NCI-H2029 treated with DMSO at 0.1 percent for 48 hours (cell line): Measurements from ENCODE around the gene POLR2F.
"Not testable (repeated sequence)": the region's sequence is repeated elsewhere in the genome, so short reads cannot be mapped to it uniquely, and the experiment has no call there.

Experiments
- DNase-seq: peaks from one replicate; lab custom pipeline; 2025; lab: John Stamatoyannopoulos, UW

The POLR2F gene

DNA sequence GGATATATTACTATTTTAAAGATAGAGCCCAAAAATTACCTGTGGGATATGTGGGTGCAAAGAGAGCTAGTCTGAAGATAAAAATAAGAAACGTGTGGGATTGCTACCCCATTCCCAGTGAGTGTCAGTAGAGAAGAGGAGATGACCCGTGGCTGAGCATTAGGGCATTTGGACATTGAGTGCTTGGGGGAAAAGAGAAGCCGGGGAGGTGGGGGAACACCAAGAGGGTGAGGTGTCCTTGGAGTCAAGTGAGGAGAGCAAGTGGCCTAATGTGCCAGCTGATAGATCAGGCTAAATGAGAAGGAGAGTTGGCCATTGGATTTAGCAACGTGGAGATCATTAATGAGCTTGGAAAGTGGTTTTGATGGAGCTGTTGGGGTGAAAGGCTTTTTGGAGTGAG, 1.2 kb downstream of the POLR2F start:
- no peak for DNase-seq

DNA sequence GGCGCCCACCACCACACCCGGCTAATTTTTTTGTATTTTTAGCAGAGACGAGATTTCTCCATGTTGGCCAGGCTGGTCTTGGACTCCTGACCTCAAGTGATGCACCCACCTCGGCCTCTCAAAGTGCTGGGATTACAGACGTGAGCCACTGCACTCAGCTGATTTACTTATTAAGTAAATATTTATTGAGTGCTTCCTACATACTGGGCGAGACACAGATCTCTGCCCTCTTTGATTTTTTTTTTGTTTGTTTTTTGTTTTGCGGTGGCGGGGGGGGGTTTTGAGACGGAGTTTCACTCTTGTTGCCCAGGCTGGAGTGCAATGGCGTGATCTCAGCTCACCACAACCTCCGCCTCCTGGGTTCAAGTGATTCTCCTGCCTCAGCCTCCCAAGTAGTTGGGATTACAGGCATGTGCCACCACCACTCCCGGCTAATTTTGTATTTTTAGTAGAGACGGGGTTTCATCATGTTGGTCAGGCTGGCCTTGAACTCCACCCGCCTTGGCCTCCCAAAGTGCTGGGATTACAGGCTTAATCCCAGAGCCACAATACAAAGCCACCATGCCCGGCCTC, 2.4 kb downstream of the POLR2F start:
- not testable (repeated sequence) for DNase-seq

DNA sequence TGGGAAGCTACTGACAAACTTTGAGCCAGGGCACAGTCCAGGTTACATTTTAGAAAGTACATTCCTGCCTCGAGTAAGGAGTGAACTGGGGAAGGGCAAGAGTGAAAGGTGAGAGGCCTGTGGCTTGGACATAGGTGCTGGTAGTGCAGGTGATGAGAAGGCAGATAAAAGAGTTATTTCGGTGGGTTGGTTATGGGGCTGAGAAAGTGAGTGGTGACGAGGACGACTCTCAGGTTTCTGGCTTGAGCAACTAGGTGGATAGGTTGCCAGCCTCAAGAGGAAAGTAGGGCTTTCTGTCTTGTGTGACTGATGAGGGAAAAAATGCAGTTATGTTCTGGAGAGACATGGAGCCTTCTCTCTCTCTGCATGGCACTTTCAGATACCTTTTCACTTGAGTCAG, 3.7 kb downstream of the POLR2F start:
- no peak for DNase-seq

DNA sequence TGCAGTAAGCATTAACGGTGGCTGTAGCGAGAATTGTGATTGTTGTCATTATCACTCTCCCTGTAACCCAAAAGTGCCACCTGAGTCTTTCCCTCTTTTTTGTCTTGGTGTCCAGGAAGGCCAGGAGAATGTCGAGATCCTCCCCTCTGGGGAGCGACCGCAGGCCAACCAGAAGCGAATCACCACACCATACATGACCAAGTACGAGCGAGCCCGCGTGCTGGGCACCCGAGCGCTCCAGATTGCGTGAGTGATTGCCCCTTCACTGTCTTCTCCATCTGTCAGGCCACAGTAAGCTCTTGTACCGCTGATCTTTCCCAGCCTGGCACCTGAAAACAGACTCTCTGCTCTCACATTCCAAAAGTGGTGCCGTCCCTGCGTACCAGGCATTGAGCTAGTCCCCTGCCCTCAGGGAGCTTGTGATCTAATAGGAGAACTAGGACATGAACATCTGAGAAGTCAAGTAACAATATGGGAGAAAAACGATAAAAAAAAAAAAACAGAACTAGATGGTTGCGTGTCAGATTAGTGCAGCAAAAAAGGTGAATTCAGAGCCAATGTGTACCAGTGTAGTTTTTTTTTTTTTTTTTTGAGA, 5.8 kb downstream of the POLR2F start:
- DNase-seq, result no peak

DNA sequence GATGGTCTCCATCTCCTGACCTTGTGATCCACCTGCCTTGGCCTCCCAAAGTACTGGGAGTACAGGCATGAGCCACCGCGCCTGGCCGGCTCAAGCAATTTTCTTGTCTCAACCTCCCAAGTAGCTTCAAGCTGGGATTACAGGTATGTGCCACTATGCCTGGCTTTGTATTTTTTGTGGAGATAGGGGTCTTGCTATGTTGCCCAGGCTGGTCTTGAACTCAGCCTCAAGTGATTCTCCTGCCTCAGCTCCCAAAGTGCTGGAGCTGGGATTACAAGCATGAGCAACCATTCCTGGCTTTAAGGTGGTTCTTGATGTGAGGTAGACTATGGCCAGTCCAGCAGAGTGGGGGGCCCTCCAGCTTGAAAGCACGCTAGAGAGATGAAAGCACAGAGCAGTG, 7.6 kb downstream of the POLR2F start:
- DNase-seq, result no peak

DNA sequence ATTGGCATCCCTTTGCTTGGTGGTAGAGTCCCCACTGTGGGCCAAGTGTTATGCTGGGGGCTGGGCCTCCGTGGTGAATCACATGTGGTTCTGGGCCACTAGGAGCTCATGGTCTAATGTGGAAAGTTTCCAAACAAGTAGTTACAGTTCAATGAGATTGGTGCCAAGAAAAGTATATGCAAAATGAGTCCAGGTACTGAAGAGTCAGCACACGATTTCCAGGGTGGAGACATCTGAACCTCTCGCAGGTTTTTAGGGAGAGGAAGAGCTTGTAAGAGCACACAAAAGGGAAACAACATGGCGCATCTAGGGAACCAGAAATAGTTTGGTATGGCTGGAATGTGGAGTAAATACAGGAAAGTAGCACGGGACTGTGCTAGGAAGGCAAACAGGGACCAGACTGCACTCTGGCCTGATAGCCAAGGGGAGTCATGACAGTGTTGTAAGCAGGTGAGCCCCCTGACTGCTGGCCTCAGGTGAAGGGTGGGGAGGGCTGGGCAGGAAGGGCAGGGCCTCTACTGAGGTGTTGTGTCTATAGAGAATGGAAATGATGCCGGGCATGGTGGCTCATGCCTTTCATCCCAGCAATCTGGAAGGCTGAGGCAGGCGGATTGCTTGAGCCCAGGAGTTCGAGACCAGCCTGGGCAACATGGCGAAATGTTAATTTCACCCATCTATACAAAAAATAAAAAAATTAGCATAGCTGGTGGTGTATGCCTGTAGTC, 12.6 kb downstream of the POLR2F start:
- DNase-seq, result no peak

DNA sequence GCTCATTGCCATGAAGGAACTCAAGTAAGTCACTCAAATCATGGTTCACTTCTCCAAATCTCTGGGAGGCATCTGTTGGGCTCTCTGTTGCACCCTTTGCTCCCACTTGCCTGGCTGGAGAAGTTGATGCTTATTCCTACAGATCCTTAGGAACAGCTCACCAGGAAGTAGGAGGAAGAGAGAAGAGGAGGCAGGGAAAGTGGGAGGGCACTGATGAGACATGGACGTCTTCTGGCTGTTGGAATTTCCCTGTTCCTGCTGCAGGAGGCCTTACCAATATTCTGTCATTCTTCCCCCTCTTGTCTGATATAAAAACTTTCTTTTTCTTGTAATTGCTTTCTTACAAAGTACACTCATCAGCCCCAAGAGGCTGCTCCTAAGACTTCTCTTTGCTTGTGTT, 13.6 kb downstream of the POLR2F start:
- DNase-seq, result no peak

DNA sequence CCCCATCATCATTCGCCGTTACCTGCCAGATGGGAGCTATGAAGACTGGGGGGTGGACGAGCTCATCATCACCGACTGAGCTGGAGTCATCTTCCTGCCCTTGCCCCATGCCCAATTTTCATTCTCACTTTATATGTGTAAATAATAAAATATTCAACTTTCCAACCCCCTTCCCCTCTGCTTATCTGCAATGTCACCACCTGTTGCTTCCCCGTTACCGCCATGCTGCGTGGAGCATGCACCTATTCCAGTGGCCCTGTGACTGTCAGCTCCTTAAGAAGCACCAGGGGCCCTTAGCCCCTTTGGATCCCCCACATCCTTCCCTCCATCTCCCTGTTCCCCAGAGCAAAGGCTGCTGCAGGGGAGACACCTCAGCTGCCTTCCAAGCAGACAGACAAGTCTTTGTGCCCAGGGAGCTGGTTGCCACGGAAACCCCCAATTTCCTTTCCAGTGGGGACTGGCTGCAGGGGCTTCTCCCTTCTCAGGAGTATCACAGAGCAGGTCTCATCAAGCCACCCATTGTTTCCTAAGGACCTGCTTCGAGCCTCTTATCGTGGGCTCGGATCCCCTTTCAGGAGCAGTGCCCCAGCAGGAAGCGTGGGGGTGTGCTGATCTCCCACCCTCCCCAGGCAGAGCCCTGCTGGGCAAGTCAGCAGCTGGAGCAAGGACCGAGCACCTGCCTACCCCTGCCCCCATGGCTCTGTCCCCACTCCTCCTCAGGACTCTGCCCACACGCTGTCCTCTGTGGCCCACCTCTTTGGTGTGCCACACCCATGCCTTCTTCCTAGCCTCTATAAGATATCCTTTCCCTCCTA, 14.3 kb downstream of the POLR2F start:
- DNase-seq, result no peak

DNA sequence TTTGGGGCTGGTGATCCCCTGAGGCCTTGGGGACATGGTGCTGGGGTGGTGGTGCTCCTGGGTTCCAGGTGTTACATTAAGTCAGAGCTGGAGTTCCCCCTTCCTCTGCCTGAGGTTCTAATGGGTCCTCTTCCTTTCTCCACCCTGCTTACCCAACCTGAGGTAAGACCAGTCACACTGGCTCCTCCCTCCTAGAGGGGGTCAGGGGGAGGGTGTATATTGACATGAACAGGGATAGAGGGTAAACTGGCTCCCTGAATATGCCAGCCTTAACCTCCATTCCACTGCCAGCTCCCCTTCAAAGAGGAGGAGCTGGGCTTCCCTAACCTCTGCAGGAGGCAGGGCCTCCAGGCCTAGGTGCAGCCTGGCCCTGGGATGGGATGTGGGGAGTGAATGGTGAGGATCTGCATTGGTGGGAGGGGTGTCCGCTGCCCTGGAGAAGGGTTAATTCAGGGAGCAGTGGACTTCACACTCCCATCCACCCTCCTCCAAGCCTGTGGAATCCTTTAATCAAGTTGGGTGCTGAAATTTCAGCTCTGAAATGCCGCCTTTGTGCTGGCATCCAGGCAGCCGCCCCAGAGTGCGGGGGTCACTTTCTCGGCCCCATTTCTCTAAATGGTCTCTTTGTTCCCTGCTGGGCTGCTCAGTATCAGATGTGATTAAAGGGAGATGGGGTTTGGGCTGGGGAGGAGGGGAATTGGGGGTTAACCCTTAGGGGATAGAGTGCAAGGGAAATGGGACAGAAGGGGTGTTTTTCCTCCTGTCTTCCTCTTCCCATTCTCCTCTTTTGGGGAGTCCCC, 15.2 kb downstream of the POLR2F start:
- DNase-seq, result no peak

DNA sequence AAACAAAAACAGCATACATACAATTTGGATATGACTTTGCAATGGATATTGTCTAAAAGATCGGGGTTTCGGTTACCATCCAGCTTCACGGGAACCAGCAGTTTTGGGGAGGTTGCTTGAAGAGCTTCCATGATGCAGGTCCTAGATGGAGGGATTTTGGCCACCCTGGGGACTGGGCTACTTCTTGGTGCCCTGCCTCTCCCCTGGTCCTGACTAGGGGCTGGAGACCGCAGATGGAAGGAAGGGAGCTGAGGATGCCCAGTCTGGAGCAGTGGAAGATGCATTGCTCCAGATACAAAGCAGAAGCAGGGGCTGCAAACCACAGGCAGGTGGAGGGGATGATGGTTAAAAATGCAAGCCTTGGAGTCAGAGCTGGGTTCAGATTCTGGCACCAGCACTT, 17.4 kb downstream of the POLR2F start:
- DNase-seq, result no peak

DNA sequence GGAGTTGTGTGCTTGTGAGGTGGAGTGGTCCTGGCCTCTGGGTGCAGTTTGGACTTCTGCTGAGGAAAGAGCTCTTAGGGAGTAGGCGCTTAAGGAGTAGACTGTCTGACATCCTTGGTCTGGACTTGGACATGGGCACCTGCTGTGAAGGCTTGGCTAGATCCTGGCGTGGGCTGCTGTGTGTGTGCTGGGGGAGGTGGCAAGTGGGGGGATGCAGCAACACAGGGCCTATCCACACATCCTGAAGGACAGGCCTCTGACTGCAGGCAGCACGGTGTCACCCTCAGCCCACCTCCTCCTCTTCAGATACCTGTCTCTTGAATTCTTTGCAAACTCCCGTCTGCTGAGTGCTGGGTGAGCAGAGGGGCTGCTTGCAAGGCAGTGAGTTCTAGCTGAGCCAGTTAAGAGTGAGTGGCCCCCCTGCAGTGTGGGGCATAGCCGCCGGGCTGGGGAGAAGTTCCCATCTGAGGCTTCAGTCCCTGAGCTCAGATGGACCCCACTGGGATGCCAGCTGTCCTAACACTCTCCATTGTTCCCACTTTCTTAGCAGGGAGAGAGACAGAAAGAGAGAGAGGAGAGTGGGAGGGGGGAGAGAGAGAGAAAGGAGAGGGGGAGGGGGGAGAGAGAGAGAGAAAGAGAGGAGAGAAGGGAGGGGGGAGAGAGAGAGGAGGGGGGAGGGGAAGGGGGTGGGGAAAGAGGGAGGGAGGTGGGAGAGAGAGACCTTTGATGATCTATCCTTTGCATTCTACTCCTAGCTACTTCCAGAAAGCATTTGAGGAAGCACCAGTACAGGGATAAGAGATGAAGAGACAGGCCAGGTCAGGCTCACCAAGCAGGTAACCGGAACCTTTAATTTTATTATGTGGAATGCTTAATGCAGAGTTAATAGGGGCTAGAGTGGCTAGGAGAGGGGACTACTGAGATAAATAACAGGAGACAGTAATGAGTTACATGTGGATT, 18.3 kb downstream of the POLR2F start:
- no peak for DNase-seq

DNA sequence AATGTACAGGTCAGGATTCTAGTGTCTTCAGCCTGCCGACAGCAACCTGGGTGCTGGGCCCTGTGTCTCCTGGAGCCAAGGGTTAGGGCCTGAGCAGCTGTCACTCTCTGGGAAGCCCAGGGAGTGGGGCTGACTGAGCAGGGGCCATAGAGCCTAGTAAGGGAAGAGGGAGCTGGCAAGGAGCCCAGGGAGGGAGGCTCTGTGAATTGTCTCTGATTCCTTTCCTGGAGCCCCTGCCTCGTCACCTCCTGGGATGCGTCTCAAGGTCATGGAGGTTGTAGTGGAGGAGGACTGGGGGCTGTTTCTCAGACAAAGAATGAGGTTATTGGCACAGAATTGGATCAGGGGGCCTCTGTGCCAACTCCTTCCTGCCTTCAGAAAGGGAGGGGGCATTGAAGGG, 19.0 kb downstream of the POLR2F start:
- no peak for DNase-seq

DNA sequence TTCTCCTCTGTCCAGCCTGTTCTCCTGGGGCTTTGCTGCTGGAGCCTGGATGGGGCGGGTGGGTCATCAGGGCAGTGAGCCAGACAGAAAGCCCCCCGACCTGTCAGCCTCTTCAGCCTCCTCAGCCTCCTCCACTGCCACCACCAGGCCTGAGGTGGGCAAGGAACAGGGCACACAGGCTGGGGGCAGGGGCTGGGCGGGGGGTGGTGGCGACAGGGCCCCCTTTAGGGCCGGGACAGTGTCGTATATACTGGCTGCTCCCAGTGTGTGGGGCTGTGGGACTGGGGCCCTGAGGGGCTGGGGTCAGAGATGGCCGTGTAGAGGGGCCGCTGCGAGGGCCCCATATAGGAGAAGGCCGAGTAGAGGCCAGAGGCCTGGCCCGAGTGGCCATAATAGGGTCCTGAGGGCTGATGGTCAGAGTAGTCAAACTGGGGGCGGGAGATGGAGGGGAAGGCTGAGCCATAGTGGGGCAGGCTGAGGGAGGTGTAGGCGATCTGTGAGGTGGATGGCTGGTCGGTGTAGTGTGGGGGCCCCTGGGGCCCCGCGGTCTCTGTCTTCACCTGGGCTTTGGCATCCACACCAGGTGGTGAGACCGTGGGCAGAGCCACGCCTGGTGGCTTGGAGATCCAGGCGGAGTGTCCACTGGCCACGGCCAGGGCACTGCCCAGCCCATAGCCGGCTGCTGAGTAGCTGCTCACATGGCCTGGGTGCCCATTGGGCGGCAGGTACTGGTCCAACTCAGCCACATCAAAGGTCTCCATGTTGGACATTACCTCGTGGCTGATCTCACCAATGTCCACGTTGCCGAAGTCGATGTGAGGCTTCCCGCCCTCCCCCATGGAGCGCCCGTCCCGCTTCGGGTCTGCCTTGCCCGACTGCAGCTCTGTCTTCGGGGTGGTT, 20.0 kb downstream of the POLR2F start:
- no peak for DNase-seq

DNA sequence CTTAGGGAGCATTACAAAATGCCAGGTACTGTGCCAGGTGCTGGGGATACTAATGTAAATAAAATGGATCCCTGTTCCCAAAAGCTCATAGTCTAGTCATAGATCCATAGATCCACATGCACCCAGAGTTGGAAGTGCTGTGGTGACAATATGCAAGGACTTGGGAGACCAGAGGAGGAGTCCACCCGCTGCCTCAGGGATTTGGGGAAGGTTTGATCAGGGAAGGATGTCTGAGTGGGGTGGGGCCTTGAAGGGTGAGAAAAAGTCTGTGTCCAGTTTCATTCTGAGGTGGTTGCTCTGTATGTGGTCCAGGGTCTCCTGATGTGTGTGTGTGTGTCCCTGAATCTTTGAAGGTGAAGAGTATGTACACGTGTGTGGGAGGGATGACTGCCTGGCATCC, 21.7 kb downstream of the POLR2F start:
- no peak for DNase-seq

DNA sequence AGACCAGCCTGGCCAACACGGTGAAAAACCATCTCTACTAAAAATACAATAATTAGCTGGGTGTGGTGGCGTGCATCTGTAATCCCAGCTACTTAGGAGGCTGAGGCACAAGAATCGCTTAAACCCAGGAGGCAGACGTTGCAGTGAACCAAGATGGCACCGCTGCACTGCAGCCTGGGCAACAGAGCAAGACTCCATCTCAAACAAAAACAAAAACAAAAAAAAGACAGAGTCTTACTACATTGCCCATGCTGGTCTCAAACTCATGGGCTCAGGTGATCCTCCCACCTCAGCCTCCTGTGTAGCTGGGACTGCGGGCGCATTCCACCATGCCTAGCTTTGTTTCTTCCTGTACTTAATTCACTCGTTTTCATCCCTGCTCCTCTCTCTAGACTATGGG, 22.5 kb downstream of the POLR2F start:
- not testable (repeated sequence) for DNase-seq

DNA sequence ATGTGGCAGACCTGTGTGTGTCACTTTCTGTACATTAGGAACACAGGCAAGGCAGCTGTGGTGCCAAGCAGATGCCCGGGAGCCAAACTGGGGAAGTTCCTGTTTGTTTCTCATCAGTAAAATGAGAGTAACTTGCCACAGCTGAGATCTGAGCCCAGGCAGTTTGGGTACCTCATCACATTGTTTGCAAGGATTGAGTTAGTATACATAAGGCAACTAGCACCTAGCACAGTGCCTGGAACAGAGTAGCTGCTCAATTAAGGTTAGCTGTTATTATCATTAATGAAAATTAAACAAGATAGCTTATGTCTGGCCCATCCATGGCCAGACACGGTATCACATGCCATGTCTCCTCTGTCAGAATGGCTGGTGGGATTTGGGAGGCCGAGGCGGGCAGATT, 23.0 kb downstream of the POLR2F start:
- DNase-seq, result no peak

DNA sequence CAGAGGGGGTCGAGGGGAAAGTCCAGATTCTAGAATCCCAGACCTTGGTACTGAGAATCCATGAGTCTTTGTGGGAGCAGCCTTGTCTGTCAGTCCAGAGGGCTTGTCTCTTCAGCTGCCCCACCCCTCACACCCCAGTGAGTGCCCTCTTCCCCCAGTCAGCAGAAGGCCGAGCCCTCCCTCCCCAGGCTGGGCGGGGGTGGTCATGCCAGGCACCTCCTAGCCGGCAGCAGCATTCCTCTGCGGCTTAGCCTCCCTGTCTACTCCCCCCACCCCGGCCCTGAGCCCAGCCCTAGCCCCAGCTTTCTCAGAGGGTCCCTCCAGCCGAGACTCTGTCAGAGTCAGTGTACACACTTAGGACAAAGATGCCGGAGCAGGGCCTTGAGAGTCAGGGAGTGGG, 26.3 kb downstream of the POLR2F start:
- DNase-seq, result no peak

DNA sequence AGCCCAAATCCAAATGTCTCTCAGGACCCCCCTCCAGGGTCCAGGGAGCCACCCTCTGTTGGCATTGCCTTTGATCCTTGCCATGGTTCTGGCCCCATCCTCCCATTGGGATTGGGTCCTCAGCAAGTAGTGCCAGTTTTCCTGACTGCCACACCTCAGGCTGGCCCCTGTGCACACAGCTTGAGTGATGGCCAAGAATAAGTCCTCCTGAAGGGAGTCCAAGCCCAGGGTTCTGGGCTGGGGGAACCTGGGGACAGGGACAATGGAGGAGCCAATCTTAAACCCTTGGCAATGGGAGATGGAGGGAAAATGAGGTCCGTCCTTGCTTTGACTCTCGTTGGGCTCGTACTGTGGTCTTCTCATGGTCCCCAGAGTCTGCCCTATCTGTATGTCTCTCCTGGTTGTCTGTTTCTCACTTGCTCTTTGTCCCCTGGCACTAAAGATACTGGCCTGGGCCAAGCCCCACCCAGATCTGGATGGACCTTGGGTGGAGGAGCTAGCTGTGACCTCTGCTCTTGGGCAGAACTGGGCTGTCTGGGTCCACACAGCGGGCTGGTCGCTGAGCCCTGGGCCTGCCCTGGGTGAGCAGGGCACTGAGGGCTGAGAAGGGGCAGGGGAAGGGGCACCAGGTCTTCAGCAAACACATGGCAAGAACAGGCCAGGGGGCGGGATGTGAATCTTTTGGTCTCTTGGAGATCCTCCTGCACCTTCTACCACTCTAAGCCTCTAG, 27.9 kb downstream of the POLR2F start:
- no peak for DNase-seq

DNA sequence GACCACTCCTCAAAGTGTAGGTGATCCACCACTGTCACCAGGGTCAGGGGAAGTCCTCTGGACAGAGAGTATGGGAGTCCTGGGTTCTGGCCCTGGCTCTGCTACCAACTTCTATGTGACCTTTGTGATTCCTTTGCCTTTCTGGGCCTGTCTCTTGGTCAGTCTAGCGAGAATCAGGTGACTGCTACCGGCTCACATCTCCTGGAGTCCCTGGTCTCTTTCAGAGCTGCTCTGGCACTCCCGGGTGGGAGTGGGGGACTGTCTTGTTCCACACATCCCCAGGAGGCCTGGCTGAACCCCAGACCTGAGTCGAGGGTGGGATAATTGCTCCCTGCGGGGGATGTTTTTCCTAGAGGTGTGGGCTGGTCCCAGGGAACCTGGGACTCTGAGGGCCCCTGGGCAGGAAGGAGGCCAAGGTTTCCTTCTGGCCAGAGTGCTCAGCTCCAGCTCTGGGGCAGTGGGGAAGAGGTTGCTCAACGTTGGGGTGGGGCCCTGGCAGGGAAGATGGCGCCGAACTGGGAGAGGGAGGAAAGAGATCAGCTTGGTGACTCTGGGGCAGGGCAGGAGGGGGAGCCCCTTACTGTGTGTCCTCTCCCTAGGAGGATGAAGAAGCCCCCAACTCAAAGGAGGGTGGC, 28.8 kb downstream of the POLR2F start:
- no peak for DNase-seq
